ENCODE measurements around the gene NPSR1.

NPSR1 gene

DNA sequence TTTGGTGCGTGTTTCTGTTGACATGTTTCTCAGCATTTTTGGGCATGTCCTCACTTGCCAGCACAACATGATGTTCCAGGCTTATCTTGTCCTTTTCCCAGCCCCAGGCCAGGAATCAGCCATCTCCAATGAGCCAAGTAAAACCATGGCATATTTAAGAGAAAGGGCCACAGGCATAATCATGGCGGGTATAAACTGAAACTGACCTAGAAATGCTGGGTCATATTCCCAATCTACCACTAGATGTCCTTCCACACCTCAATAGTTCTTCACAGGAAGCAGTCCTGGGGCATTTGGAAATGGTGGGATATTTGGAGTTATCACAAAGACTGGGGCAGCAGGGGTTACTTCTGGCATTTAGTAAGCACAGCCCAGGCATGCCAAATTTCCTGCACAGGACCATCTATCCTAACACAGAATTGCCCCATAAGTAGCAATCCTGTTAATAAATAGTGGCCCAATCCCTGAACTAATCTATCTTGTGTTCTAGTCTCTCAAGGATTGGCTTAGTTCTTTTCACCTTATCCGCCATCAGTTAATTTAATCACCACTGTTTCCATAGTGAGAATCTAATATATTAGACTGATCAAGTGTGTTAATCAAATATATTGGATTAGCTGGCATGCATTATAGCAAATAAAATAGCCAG is 101.6 kb downstream of the NPSR1 start:
- peak; percentile 16 to 57 (median 23) for DNase-seq

DNA sequence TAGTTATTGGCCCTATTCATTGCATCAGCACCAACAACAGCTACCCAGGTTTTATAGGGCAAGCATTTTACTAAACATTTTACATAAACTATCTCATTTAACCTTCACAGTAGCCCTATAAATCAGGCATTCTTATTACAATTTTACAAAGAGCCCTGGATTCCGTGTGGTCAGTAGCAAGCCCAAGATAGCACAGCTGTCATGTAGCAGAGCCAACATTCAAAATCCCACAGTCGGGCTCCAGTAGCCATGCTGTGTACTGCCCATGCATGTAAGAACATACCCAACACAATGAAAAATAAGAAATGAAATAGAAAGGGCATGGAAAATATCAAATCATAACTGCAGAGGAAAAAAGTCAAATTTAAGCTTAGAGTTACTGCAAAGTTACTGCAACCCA is 102.3 kb downstream of the NPSR1 start:
- DNase-seq = no peak

- DNase-seq = no peak
These were observed 103.2 kb downstream of the NPSR1 start for GRCh38 chr7:34761206-34761605.

DNA sequence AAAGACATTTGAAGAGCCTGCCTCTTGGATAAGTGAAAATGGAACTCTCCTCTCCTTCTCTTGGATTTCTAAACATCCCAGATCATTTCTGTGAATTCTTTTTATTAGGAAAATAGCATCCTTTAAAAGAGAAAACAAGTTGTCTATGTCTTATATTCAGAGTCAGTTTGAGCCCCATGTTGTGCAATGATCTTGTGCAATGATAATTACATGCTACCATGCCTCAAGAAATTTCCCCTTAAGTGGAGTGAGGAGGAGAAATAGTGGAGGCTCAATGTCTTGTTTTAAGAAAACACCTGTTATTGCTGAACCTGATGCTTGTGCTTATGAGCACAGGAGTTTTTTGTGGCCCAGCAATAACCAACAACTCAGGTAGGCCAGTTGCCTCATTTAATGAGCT is 103.6 kb downstream of the NPSR1 start:
- peak in 1 of 3 experiments; percentile 25 for DNase-seq

- DNase-seq = no peak
These were observed 104.7 kb downstream of the NPSR1 start for GRCh38 chr7:34762764-34763163.

GRCh38 chr7:34772296-34772938 is 114.4 kb downstream of the NPSR1 start:
- DNase-seq = peak in 1 of 3 experiments; percentile 49

DNA sequence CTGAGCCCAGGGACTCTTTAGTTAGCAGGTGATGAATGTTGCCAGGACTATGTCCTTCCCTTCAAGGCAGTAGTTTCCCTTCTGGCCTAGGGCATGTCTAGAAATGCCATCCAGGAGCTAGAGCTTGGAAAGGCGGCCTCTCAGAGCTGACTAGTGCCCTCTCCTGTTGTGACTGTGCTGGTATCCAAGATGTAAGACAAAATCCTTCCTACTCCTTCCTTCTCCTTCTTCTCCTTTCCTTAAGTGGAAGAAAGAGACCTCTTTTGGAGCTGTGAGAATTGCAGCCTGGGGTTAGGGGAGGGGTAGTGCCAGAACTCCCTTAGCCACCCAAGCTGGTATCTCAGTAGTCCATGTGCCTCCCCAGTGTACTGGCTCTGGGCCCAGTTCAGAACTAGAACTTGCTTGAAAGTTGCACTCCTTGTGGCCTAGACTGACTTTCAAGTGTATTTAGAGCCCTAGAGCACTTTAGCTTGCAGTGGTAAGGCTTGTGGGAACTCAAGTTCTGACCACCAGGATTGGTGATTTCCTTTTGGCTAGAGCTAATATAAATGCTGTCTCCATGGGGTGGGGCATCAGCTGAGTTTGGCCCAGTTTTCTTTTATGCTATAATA is 118.8 kb downstream of the NPSR1 start:
- DNase-seq = no peak

DNA sequence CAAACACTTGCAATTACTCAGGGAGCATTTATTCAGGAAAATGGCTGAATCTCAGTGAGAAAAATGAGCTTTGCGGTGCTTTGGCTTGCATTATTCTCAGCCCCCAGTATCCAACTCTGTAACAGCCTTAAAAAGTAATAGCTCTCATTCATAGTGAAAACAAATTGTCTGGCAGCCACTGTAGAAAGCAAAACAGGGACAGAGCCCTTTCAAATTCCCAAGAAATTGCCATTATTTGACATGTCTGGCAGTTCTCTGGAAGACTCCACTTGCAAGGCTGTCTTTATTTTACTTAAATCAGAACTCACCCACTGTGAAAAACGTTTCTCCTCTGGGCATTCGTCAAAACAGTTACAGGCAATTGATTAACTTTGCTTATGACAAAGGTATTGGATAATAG is 122.5 kb downstream of the NPSR1 start:
- no peak for DNase-seq

DNA sequence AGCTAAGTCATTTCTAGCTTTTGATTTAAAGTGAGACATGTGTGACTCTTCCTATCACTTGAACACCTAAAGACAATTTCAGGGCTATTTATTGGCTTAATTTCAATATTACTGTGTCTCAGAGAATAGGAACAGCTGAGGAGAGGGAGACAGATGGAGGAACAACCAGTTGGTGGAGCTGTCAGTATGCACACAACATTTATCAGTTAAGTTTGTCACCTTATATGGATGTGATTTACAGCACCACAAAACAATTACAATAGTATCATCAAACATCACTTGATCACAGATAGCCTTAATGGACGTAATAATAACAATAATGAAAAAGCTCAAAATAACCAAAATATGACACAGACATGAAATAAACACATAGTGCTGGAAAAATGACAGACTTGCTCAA is 129.6 kb downstream of the NPSR1 start:
- no peak for DNase-seq

GRCh38 chr7:34806831-34807230 is 148.8 kb downstream of the NPSR1 start:
- DNase-seq = peak in 1 of 3 experiments; percentile 31

DNA sequence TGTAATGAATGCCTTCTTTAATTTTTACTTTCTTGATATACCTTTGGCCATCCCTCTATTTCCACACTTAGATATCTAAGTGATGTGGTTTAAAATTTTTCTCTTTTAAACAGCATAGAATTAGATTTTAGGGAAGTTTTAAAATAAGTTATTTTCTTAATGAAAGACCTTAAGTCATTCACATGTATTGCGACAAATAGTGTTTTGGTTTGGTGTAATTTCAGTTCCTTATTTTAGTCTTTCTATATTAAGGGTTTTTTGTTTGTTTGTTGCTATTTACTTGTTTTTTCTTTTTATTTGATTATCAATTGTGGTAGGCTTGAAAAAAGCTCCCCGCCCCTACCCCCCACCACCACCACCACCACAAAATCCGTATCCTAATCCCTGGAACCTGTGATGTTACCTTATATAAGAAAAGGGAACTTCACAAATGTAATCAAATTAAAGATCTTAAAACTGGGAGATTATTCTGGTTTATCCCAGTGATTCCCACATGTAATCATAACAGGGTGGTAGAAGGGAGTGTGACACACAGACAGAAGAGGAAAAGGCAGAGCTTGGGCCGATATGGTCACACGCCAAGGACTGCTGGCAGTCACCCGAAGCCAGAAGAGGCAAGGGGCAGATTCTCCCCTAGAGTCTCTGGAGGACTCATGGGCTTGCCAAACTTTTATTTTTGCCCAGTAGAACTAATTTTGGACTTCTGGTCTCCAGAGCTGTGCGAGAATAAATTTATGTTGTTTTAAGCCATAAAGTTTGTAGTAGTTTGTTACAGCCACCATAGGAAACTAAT is 149.7 kb downstream of the NPSR1 start:
- no peak for DNase-seq

GRCh38 chr7:34814203-34814842 is 156.3 kb downstream of the NPSR1 start:
- peak; percentile 5 to 38 (median 28) for DNase-seq

- DNase-seq = no peak
These were observed 164.0 kb downstream of the NPSR1 start for GRCh38 chr7:34821932-34822558.

- DNase-seq = peak; percentile 25 to 74 (median 44)
These were observed 165.7 kb downstream of the NPSR1 start for GRCh38 chr7:34823650-34824258.

- DNase-seq = no peak
These were observed 167.2 kb downstream of the NPSR1 start for GRCh38 chr7:34825221-34825620.

DNA sequence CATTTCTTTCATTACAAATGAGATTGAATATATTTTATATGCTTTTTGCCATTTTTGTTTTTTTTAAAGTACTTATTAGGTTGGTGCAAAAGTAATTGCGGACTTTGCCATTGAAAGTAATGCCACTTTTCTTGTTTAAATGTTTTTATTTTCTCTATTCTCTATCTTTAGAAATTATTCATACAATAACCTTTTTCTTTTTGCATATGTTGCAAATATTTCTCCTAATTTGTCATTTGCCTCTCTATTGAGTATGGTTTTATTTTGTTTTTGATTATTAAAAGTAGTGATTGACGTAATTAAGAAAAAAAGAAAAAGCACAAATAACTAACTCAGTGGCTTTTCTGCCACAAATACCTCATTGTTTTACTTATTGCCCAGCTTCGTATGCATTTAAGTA is 172.4 kb downstream of the NPSR1 start:
- no peak for DNase-seq

DNA sequence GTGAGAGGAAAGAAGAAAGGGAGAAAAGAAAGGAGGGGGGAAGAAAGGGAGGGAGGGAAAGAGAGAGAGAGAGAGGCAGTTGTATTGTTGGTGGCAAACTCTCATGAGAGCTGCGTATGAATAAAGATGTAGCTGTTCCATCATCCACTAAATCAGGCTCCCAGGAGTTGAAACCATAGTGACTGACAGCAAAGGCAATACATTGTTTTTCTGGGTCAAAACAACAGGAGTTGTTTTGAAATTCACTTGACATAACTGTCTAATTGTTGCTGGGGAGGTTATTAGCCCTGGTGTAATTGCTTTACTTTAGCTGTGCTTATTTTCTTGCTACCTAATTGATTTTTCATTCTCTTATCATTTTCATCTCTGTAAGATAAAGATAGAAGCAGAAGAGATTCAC is 173.4 kb downstream of the NPSR1 start:
- DNase-seq = peak in 1 of 3 experiments; percentile 28

- DNase-seq = no peak
These were observed 174.0 kb downstream of the NPSR1 start for GRCh38 chr7:34832020-34832419.

- DNase-seq = no peak
These were observed 178.0 kb downstream of the NPSR1 start for GRCh38 chr7:34835901-34836600.

GRCh38 chr7:34837316-34837715 is 179.3 kb downstream of the NPSR1 start:
- peak in 1 of 3 experiments; percentile 52 for DNase-seq

DNA sequence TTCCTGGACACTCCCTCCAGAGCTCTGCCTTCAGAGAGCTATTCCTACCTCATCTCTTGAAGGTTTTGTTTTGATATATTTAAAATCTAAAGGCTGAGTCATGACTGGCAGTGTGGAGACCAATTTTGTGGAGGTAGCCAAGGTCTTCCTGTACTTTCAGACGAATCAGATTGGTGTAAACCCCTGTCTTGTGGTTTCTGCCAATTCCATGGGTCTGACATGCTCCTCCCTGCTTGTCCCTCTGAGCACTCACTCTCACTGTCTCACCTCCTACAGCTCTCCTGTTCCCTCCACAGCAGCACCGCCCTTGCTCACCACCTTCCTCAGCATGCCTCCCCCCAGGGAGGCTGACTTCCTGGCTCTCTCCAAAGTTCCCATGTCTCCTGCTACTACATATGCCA is 179.8 kb downstream of the NPSR1 start:
- no peak for DNase-seq

All from NCI-H1417 (cell line).